Nasal cavity respiratory epithelium epithelial cell of viscerocranial mucosa (primary cell): ENCODE results near the gene FAM221A. TPM values are rescaled to one million over a fixed set of nuclear protein-coding genes. Genes with fewer than 3 reads are reported as not detected.

Experiments used
- total RNA-seq: library from RNA; depleted of rRNA; stranded (reverse); fragments of >200 nt; gene quantifications from 2 replicates; pipeline ENCODE4 v1.2.3, GENCODE V29; 2014

The FAM221A gene, protein sequence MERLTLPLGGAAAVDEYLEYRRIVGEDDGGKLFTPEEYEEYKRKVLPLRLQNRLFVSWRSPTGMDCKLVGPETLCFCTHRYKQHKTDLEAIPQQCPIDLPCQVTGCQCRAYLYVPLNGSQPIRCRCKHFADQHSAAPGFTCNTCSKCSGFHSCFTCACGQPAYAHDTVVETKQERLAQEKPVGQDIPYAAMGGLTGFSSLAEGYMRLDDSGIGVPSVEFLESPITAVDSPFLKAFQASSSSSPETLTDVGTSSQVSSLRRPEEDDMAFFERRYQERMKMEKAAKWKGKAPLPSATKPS
- total RNA-seq: 2.1 and 4.4 TPM in 2 replicates

DNA sequence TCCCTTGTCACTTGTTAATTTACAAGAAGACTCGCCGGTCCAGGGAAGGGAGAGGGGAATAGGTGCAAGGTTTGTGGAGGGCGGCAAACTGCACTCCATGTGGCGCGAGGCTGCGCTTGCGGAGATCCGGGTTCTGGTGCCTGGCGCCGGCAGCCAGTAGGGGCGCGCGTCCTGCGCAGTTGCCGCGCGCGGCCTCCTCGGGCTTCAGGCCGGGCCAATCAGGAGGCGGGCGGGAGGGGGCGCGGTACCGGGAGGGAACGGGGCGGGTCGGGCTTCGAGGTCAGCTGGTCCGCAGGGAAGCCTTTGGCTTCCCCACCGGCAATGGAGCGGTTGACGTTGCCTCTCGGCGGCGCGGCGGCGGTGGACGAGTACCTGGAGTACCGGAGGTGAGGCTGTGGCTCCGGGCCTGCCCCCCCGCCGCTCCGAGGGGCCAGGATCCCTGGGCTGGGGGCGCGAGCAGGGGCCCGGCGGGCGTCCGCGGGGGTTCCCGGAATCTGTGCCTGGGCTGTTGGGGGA, at the start of gene FAM221A:
Gene FAM221A (plus strand): TSS at position 302 of the 516 bp plus-strand sequence. CDS start 20 bp downstream, at position 322.

DNA sequence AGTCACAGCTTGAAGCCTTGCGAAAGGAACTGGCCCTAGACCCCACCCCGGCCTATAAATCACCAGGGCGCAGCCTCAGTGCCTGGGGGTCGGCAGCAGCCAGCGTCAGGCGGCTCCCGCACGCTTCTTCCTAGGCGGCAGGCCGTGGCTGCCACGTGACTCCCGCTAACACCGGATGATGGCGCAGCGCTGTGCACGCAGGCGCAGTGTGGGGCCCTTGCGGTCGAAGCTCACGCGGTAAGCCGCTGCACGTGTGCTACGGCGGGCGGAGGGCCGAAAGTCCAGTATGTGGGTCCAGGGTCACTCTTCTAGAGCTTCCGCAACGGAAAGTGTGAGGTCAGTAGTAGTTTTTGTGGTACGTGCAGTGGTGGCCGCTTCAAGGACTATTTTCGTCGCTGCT, 30.0 kb downstream of the FAM221A start, which contains the start of gene STK31:
Gene STK31 (plus strand): TSS at position 220 of the 400 bp plus-strand sequence. CDS start 67 bp downstream, at position 287.

Other genes starting within 250 kb of the FAM221A start
- 28.4 and 54.6 TPM in 2 replicates for gene IGF2BP3, start 209.7 kb upstream of the FAM221A start, total RNA-seq
- 21.9 and 35.7 TPM in 2 replicates for gene TRA2A, start 148.2 kb upstream of the FAM221A start, total RNA-seq
- 19.5 TPM in 2 replicates for gene CCDC126, start 82.8 kb upstream of the FAM221A start, total RNA-seq
- under 0.01 and 0.07 TPM in 2 replicates for gene STK31, start 30.0 kb downstream of the FAM221A start, total RNA-seq